A673 (cell line): Measurements from ENCODE around the gene SOBP. TPM values are rescaled to one million over a fixed set of nuclear protein-coding genes. Genes with fewer than 3 reads are reported as not detected.

Source experiments
- BruUV-seq: library from RNA; stranded (reverse); fragments of 400-500 nt; replicated peaks from 2 replicates; lab custom pipeline; 2021; lab: Mats Ljungman, UMichigan
- CTCF ChIA-PET: fragments of 300-600 bp; sonication (Branson Sonifier 250); formaldehyde crosslinking; loops from one replicate; lab custom pipeline; 2022; ENCODE audit warnings: antibody characterized with exemption; lab: Charles Lee
- POLR2A ChIA-PET: fragments of 300-600 bp; sonication (Branson Sonifier 250); formaldehyde crosslinking; loops from one replicate; lab custom pipeline; 2022; ENCODE audit warnings: antibody characterized with exemption; ENCODE audit not compliant: low non-redundant PET; lab: Charles Lee
- DNase-seq: peaks from one replicate; pipeline ENCODE4 v3.0.0-alpha.2; 2015; ENCODE audit warnings: low spot score
- H3K27ac ChIP-seq: fragments of 200-600 bp; sonication (generic); 2 replicates; pipeline ENCODE4 v1.5.1; 2016; ENCODE audit warnings: mixed run types, low read depth, mild to moderate bottlenecking, mixed read lengths, antibody characterized with exemption, low read length; ENCODE audit not compliant: poor library complexity, severe bottlenecking
- H3K27me3 ChIP-seq: fragments of 200-600 bp; sonication (generic); replicated peaks from 2 replicates; pipeline ENCODE4 v1.6.1; 2017; ENCODE audit warnings: mixed run types, low read depth, mild to moderate bottlenecking, mixed read lengths, antibody characterized with exemption, low read length; ENCODE audit not compliant: insufficient read depth, poor library complexity
- H3K36me3 ChIP-seq: fragments of 200-600 bp; sonication (generic); 2 replicates; pipeline ENCODE4 v1.6.1; 2016; ENCODE audit warnings: mixed run types, mild to moderate bottlenecking, mixed read lengths, antibody characterized with exemption, low read length; ENCODE audit not compliant: insufficient read depth, poor library complexity, severe bottlenecking
- H3K4me1 ChIP-seq: fragments of 200-600 bp; sonication (generic); 2 replicates; pipeline ENCODE4 v1.6.1; 2017; ENCODE audit warnings: mixed run types, mild to moderate bottlenecking, mixed read lengths, antibody characterized with exemption, low read length; ENCODE audit not compliant: insufficient read depth, poor library complexity, severe bottlenecking
- H3K4me3 ChIP-seq: fragments of 200-600 bp; sonication (generic); 2 replicates; pipeline ENCODE4 v1.5.1; 2016; ENCODE audit warnings: low read depth, mixed run types, mild to moderate bottlenecking, mixed read lengths, low read length; ENCODE audit not compliant: poor library complexity, severe bottlenecking
- H3K9me3 ChIP-seq: fragments of 200-600 bp; sonication (generic); 2 replicates; pipeline ENCODE4 v1.6.1; 2016; ENCODE audit warnings: mixed run types, low read depth, mild to moderate bottlenecking, mixed read lengths, antibody characterized with exemption, low read length; ENCODE audit not compliant: poor library complexity, severe bottlenecking
- CTCF ChIP-seq: fragments of 300-800, 200-600 bp; sonication (generic); conservative IDR thresholded peaks from 2 replicates; pipeline ENCODE4 v1.5.1; 2017; ENCODE audit warnings: low read depth, mild to moderate bottlenecking, antibody characterized with exemption, low read length, moderate library complexity, mixed read lengths
- EZH2 ChIP-seq: fragments of 200-600 bp; sonication (generic); IDR thresholded peaks from 2 replicates; pipeline ENCODE4 v1.6.1; 2017; ENCODE audit warnings: borderline replicate concordance, low read depth, mild to moderate bottlenecking, mixed read lengths, antibody characterized with exemption, low read length; ENCODE audit not compliant: poor library complexity, severe bottlenecking
- intact Hi-C: fragments of 100-400 bp; cut with micrococcal nuclease; formaldehyde crosslinking; loops from one replicate; pipeline ENCODE4 v1.10.0; 2022; ENCODE audit not compliant: unreplicated experiment
- total RNA-seq: library from RNA; stranded (reverse); gene quantifications from 2 replicates; pipeline ENCODE4 v1.2.3, GENCODE V29; 2021

Gene SOBP
- total RNA-seq, 1 experiment from 2014 or later: 3.3 TPM

- Histone ChIP-seq H3K4me3 (no peak overlapping the region), H3K4me1 (no peaks in the 10 kb centered on the region), H3K9me3 (no peaks in the 10 kb centered on the region), H3K36me3 (no peaks in the 10 kb centered on the region), H3K27me3 (no peaks in the 10 kb centered on the region), H3K27ac (no peak overlapping the region)
- BruUV-seq: no TSS peak
- CTCF ChIA-PET: no interaction called here
- TF ChIP-seq CTCF: no peak
- no peak for TF ChIP-seq EZH2
- intact Hi-C loops: no loop called here
- POLR2A ChIA-PET: no interaction called here
- no peak for DNase-seq
Observed at GRCh38 chr6:107531868-107532267, 42.0 kb downstream of the SOBP start.

GRCh38 chr6:107532706-107533105, 42.8 kb downstream of the SOBP start:
- Histone ChIP-seq H3K4me1 (no peaks in the 10 kb centered on the region), H3K9me3 (no peaks in the 10 kb centered on the region), H3K27me3 (no peaks in the 10 kb centered on the region), H3K36me3 (no peaks in the 10 kb centered on the region), H3K4me3 (no peak overlapping the region), H3K27ac (no peak overlapping the region)
- no peak for DNase-seq
- POLR2A ChIA-PET: no interaction called here
- no peak for TF ChIP-seq CTCF
- no peak for TF ChIP-seq EZH2
- CTCF ChIA-PET: no interaction called here
- intact Hi-C loops: no loop called here
- no TSS peak for BruUV-seq

- no TSS peak for BruUV-seq
- H3K9me3 ChIP-seq: no peaks in the 10 kb centered on the region
- POLR2A ChIA-PET: no interaction called here
- no peak overlapping the region for H3K4me3 ChIP-seq
- no peak for DNase-seq
- CTCF ChIA-PET: interaction anchor here (0.7 kb wide), 1 partner anchor 260 kb away, joined by 11 read pairs; no protein-coding TSS in a partner anchor
- no peaks in the 10 kb centered on the region for H3K27me3 ChIP-seq
- no peaks in the 10 kb centered on the region for H3K36me3 ChIP-seq
- TF ChIP-seq EZH2 (no peak), CTCF (no peak)
- intact Hi-C loops: no loop called here
- H3K4me1 ChIP-seq: no peaks in the 10 kb centered on the region
- no peak overlapping the region for H3K27ac ChIP-seq
Observed at GRCh38 chr6:107533415-107534059, 43.6 kb downstream of the SOBP start.
